OCI-LY7 (cell line): ENCODE measurements around the gene TMPRSS5.

Experiments used
- CTCF ChIP-seq: fragments of 200-600 bp; sonication (generic); conservative IDR thresholded peaks from 2 replicates; pipeline ENCODE4 v1.5.1; 2014; ENCODE audit warnings: mild to moderate bottlenecking, antibody characterized with exemption, low read length, moderate library complexity, mixed read lengths
- EZH2phosphoT487 ChIP-seq: fragments of 200-600 bp; sonication (generic); IDR thresholded peaks from 2 replicates; pipeline ENCODE4 v1.6.1; 2018; ENCODE audit warnings: low read depth, borderline replicate concordance, mild to moderate bottlenecking, mixed run types, antibody characterized with exemption, low read length, moderate library complexity, mixed read lengths

- TF ChIP-seq CTCF (no peak), EZH2phosphoT487 (no peak)
Observed at GRCh38 chr11:113647856-113648255, 58.3 kb downstream of the TMPRSS5 start.
